Parathyroid adenoma (tissue), 2 donors: Measurements from ENCODE around the gene RNF220.

Experiments
- H2AFZ ChIP-seq: fragments of 300-600 bp; sonication (generic); one replicate; pipeline ENCODE4 v1.7.0; 2017; ENCODE audit warnings: antibody characterized with exemption, mild to moderate bottlenecking
- H3K27ac ChIP-seq: fragments of 300-600 bp; sonication (generic); one replicate; pipeline ENCODE4 v1.7.0; 2017
- H3K27me3 ChIP-seq: fragments of 300-600 bp; sonication (generic); one replicate; pipeline ENCODE4 v1.7.0; 2017; ENCODE audit warnings: low read length; ENCODE audit not compliant: control insufficient read depth, insufficient read depth
- H3K36me3 ChIP-seq: fragments of 300-600 bp; sonication (generic); one replicate; pipeline ENCODE4 v1.7.0; 2017; ENCODE audit warnings: low read length; ENCODE audit not compliant: control insufficient read depth, insufficient read depth
- H3K4me1 ChIP-seq: fragments of 300-600 bp; sonication (generic); one replicate; pipeline ENCODE4 v1.7.0; 2017; ENCODE audit warnings: control low read depth
- H3K4me2 ChIP-seq: fragments of 300-600 bp; sonication (generic); one replicate; pipeline ENCODE4 v1.7.0; 2017; ENCODE audit warnings: low read length
- H3K4me3 ChIP-seq: fragments of 300-600 bp; sonication (generic); one replicate; pipeline ENCODE4 v1.7.0; 2017; ENCODE audit warnings: low read depth, low read length
- H3K79me2 ChIP-seq: fragments of 300-600 bp; sonication (generic); one replicate; pipeline ENCODE4 v1.7.0; 2017; ENCODE audit warnings: control low read depth
- H3K9ac ChIP-seq: fragments of 300-600 bp; sonication (generic); one replicate; pipeline ENCODE4 v1.7.0; 2017; ENCODE audit warnings: mild to moderate bottlenecking
- H3K9me3 ChIP-seq: fragments of 300-600 bp; sonication (generic); one replicate; pipeline ENCODE4 v1.7.0; 2017; ENCODE audit warnings: low read length; ENCODE audit not compliant: control insufficient read depth
- CTCF ChIP-seq: fragments of 300-600 bp; sonication (generic); IDR thresholded peaks from one replicate; pipeline ENCODE4 v1.7.0; 2017; ENCODE audit warnings: antibody characterized with exemption, mild to moderate bottlenecking
- donor health status: primary hyperparathyroidism.

RNF220 gene

DNA sequence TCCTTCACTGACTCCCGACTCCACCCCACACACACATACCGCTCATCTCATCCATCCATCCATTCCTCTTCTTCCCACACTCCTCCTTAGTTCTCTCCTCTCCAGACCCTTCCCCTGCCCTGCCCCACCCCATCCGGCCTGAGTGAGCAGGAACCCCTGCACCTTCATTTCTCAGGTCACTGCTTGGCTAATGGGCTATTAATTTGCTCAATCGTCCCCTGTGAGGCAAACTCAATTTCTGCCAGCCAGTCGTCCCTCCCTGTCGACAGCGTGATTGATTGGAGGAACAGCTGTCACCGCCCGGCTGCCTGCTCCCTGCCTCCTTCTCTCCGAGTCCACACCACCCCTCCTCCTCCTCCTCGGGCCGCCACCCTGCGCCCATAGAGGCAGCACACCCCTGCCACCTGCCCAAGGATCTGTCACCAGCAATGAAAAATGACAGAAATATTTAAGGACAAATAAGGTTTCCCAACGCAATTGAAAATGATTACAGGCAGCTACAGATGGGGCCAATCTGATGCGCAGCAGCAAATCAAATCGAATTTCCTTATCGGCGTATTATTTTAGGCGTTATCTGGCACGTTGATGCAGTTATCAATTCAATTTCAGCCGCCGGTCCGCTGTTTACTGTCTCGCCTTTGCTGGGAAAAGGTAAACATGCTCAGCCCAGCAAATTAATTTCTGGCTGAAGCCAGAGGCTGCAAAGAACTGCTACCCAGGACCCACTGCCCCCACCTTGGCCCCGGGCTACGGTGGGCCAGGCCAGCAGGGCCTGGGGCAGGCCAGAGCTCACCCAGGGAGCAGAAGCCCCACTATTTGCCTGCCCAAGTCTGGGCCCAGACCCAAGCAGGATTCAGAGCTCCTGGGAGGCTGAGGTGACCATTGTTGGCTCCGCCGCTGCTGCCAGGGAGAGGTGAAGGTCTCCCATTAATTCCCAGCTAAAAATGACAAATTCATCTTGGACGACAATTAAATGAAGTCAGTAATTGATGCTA is 197.9 kb downstream of the RNF220 start:
- Histone ChIP-seq H3K4me3 (no peak overlapping the region), H3K9ac (no peak overlapping the region), H3K27ac (no peak overlapping the region), H3K36me3 (no peaks in the 10 kb centered on the region), H3K27me3 (no peaks in the 10 kb centered on the region), H3K9me3 (no peaks in the 10 kb centered on the region), H3K4me2 (no peak overlapping the region), H3K79me2 (no peaks in the 10 kb centered on the region), H2AFZ (no peak overlapping the region), H3K4me1 (no peaks in the 10 kb centered on the region)
- TF ChIP-seq CTCF: no peak

DNA sequence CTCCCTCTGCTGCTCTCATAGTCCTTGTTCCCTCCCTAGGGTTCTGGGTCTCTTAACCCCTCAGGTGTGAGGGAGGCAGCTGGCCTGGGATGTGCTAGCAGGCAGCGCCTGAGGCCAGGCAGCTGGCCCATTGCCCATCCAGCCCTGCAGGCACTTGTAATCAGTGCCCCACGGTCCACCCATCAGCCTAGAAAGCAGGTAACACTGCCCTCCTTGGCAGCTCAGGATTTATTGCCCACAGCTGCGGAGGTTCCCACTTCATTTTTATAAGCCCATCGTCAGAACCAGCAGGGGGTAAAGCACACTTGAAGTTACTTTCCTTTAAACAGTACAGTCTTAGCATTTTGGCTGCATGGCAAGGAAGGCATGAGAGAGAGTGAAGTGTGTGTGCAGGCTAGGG is 198.7 kb downstream of the RNF220 start:
- H3K4me1 ChIP-seq: no peaks in the 10 kb centered on the region
- H3K27ac ChIP-seq: no peak overlapping the region
- no peaks in the 10 kb centered on the region for H3K9me3 ChIP-seq
- no peak for TF ChIP-seq CTCF
- H3K27me3 ChIP-seq: no peaks in the 10 kb centered on the region
- H3K36me3 ChIP-seq: no peaks in the 10 kb centered on the region
- H3K79me2 ChIP-seq: no peaks in the 10 kb centered on the region
- no peak overlapping the region for H2AFZ ChIP-seq
- H3K9ac ChIP-seq: no peak overlapping the region
- no peak overlapping the region for H3K4me3 ChIP-seq
- no peak overlapping the region for H3K4me2 ChIP-seq

GRCh38 chr1:44604157-44604955 is 199.3 kb downstream of the RNF220 start:
- Histone ChIP-seq H3K36me3 (no peaks in the 10 kb centered on the region), H3K27me3 (no peaks in the 10 kb centered on the region), H2AFZ (no peak overlapping the region), H3K4me2 (no peak overlapping the region), H3K27ac (no peak overlapping the region), H3K79me2 (no peaks in the 10 kb centered on the region), H3K4me3 (no peak overlapping the region), H3K9me3 (no peaks in the 10 kb centered on the region), H3K9ac (no peak overlapping the region), H3K4me1 (no peaks in the 10 kb centered on the region)
- no peak for TF ChIP-seq CTCF

- no peak overlapping the region for H3K4me2 ChIP-seq
- H2AFZ ChIP-seq: no peak overlapping the region
- no peaks in the 10 kb centered on the region for H3K79me2 ChIP-seq
- no peak for TF ChIP-seq CTCF
- H3K4me3 ChIP-seq: no peak overlapping the region
- H3K27ac ChIP-seq: no peak overlapping the region
- no peaks in the 10 kb centered on the region for H3K36me3 ChIP-seq
- H3K4me1 ChIP-seq: no peaks in the 10 kb centered on the region
- H3K9ac ChIP-seq: no peak overlapping the region
- no peaks in the 10 kb centered on the region for H3K27me3 ChIP-seq
- H3K9me3 ChIP-seq: no peaks in the 10 kb centered on the region
These were observed 201.0 kb downstream of the RNF220 start for GRCh38 chr1:44605914-44606615.
